Neural cell (in vitro differentiated cells): ENCODE measurements around the gene CACNA2D1.

ENCODE experiments used
- EZH2 ChIP-seq: fragments of 200-600, 300-800 bp; shearing (Covaris generic), sonication (generic); IDR thresholded peaks from 2 replicates; pipeline ENCODE4 v1.6.1; 2014; ENCODE audit warnings: antibody characterized with exemption, low read length, borderline replicate concordance, mild to moderate bottlenecking; ENCODE audit not compliant: insufficient read depth, poor library complexity, severe bottlenecking
- POLR2AphosphoS5 ChIP-seq: IDR thresholded peaks from 2 replicates; pipeline ENCODE4 v1.6.1; 2012
- TF ChIP-seq, protein P1 (sequence below): fragments of 450-650 bp; IDR thresholded peaks from 2 replicates; pipeline ENCODE4 v1.5.1; 2014; ENCODE audit warnings: antibody characterized with exemption, mild to moderate bottlenecking, moderate library complexity; ENCODE audit not compliant: poor library complexity, severe bottlenecking

DNA sequence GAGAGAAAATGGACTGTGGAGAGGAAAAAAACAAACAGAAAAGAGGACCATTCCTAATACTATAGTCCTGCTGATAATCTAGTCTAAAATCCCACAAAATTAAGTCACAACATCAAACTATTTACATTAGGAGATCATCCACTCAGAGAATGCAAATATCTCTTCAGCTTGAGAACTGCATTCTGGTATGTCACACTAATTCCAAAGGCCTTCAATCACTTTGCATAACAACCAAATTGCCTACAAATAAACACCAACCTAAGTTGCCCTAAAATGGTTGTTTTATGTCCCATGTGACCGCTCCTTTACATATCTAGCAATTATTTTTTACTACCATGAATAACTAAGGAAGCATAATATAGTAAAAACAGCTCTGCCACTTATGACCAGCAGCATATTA is 264.3 kb downstream of the CACNA2D1 start:
- TF ChIP-seq, protein P1, sequence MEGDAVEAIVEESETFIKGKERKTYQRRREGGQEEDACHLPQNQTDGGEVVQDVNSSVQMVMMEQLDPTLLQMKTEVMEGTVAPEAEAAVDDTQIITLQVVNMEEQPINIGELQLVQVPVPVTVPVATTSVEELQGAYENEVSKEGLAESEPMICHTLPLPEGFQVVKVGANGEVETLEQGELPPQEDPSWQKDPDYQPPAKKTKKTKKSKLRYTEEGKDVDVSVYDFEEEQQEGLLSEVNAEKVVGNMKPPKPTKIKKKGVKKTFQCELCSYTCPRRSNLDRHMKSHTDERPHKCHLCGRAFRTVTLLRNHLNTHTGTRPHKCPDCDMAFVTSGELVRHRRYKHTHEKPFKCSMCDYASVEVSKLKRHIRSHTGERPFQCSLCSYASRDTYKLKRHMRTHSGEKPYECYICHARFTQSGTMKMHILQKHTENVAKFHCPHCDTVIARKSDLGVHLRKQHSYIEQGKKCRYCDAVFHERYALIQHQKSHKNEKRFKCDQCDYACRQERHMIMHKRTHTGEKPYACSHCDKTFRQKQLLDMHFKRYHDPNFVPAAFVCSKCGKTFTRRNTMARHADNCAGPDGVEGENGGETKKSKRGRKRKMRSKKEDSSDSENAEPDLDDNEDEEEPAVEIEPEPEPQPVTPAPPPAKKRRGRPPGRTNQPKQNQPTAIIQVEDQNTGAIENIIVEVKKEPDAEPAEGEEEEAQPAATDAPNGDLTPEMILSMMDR, result no peak
- TF ChIP-seq POLR2AphosphoS5 (no peak), EZH2 (no peak)
